GM12892 (cell line): ENCODE data around the gene S100A14.

Experiments
- POLR2A ChIP-seq: IDR thresholded peaks from 2 replicates; pipeline ENCODE4 v1.6.1; 2011; ENCODE audit warnings: low read depth, low read length, control low read depth
- POLR2AphosphoS5 ChIP-seq: IDR thresholded peaks from 2 replicates; pipeline ENCODE4 v1.6.1; 2011; ENCODE audit warnings: low read depth, low read length, control low read depth

- TF ChIP-seq POLR2AphosphoS5 (no peak), POLR2A (no peak)
Measured at GRCh38 chr1:153616144-153616916, at the start of gene S100A14.
